Dedifferentiated amniotic fluid mesenchymal stem cell (primary cell): ENCODE measurements around the gene PDE8A.

Source experiments
- DNase-seq: peaks from one replicate; pipeline ENCODE4 v3.0.0-alpha.2; 2016; ENCODE audit errors: extremely low spot score

Gene PDE8A

DNA sequence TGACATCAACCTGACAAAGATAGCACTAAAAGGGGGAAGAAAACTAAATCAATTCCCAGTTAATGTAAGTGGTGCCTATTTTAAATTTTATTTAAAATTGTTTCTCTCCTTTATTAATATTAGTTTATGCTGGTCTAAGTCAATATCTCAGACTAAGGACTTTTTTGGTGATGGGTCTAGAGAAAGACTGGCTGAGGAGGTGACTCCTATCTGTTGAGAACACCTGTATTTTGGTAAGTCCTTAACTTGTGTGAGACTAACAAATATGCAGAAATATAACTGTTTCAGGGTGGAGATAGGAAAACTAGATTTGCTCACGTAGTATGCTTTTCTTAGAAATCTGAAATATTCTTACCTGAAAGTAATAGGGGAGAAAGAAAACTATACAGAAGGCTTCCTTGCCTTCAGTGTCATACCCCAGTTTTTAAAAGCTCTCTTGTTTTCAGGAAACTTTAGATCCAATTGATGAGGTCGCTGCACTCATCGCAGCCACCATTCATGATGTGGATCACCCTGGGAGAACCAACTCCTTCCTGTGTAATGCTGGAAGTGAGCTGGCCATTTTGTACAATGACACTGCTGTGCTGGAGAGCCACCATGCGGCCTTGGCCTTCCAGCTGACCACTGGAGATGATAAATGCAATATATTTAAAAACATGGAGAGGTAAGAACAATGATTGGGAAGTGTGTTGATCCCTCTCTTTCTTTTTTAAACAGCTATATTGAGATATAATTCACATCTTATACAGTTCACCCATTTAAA lies 138.9 kb downstream of the PDE8A start:
- DNase-seq: no peak

DNA sequence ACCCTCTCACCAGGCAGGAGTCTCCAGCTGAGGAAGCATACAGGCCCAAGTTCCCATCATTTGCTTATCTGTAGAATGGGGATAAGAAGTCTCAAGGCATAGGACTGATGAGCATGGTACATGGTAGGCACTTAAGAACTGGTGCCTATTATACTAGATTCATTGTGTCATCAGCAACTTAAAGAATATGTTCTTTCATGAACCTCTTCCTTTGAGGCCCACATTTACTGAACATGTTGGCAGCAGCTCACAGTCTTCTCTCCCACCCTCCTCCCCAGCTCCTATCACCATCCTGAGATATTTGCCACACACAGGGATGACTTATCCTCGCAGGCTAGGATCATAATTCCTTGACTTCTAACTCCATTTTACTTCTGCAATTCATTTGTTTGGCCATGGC lies 142.5 kb downstream of the PDE8A start:
- DNase-seq: no peak

DNA sequence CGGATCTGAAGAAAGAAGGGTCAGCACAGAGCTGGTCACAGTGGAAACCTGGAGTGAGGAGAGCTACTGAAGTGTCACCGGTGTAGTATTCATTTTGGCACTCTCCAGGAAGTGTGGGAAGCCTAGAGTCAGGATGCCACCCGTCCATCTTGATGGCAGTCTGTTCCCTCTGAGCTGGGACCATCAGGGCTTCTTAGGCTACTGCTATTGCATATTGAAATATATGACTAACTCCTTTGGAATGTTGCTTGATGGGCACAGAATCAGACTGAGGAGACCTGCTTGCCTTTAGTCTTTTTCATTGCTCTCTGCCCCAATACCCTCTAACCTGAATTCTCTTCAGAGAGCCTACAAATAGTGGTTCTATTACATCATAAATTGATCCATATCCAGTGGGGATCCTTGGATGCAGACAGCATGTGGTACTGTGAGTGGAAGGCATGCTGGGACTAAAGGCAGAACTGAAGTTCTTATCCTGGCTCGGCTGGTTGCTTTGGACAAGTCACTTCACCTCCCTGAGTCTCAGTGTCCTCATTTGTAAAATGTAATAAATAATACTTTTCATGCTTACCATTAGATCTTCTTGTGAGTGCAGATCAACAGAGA lies 143.5 kb downstream of the PDE8A start:
- no peak for DNase-seq

DNA sequence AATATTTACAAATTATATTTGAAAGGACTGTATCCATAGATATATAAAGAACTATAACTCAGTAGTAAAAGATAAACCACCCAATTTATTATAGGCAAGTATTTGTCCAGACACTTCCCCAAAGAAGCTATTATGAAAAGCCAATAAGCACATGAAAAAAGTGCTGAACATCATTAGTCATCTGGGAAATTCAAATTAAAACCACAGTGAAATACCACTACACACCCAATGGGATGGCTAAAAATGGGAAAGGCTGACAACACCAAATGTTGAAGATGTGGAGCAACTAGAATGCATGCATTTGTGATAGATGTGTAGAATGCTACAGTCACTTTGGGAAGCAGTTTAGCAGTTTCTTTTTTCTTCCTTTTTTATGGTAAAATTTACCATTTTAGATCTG lies 147.0 kb downstream of the PDE8A start:
- DNase-seq: no peak

DNA sequence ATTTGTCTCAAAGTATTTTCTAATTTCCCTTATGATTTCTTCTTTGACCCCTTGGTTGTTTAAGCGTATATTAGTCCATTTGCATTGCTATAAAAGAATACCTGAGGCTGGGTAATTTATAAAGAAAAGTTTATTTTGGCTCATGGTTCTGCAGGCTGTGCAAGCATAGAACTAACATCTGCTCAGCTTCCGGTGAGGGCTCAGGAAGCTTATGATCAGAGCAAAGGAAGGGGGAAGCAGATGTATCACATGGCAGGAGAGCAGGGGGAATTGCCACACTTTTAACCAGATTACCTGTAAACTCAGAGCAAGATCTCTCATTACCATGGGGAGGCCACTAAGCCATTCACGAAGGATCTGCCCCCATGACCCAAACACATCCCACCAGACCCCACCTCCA lies 148.2 kb downstream of the PDE8A start:
- no peak for DNase-seq

DNA sequence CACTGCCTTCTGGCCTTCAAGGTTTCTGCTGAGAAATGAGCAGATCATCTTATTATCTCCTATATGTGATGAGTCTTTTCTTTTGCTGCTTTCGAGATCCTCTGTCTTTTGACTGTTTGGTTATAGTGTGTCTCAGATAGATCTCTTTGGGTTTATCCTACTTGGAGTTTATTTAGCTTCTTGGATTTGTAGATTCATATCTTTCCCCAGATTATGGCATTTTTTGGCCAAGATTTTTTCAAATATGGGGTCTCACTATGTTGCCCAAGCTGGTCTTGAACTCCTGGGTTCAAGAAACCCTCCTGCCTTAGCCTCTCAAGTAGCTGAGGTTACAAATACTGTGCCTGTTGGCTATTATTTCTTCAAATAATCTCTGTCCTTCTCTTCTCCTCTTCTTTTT lies 150.3 kb downstream of the PDE8A start:
- DNase-seq: no peak

DNA sequence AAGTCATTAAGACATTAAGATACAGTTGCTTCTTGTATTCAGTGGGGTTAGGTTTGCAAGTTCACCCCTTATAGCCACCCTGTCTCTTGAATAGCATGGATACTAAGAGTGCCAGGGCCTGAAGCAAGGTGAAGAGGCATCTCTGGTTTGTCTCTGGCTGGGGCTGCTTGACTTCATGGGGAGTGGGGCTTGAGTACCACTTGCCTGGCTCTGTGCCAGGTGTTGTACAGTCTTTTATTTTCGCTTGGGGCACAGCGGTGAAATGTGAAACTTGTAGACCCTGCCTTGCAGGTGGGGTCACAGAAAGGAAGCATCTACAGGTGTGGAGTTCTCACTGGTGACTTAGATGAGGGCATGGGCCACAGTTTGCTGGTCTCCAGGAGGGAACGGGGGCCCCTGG lies 152.1 kb downstream of the PDE8A start:
- no peak for DNase-seq

DNA sequence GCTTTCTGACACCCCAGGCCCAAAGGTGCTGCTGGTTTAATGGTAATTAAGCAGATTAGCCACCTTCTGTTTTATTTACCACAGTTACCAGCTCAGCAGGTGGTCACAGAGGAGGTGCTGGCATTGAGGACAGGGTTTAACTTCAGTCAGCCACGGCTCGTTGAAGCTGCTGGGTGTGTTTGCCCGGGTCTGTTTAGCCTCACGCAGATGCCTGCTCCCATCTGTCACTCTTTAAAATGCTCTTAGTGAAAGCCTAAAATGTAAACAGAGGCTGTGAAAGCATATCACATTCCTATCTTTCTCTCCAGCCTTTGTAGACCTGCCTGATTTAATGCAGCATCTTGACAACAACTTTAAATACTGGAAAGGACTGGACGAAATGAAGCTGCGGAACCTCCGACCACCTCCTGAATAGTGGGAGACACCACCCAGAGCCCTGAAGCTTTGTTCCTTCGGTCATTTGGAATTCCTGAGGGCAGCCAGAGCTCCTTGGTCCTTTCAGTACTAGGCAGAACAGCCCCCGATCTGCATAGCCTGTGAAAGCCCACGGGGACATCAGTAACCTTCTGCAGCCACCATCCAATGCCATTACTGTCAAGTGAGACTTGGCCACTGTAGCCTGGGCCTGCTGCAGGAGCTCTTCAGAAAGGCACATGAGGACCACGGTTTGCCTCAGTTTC lies 156.0 kb downstream of the PDE8A start:
- DNase-seq: no peak

DNA sequence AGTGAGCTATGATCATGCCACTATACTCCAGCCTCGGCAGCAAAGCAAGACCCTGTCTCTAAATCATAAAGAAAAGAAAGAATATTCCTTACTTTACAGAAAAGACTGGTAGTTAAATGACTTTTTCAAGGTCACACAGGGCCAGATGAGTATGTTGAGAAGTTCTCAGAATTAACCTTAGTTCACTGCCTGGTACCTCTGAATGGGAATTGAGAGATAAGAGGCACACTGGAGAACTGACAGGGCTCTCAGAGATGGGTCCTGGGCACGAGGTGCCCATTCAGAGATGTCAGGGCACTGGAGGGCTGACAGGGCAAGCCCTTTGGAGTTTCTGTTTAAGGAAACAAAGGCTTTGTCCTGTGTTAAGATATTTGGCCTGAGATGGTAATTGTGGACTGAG lies 157.7 kb downstream of the PDE8A start:
- no peak for DNase-seq

DNA sequence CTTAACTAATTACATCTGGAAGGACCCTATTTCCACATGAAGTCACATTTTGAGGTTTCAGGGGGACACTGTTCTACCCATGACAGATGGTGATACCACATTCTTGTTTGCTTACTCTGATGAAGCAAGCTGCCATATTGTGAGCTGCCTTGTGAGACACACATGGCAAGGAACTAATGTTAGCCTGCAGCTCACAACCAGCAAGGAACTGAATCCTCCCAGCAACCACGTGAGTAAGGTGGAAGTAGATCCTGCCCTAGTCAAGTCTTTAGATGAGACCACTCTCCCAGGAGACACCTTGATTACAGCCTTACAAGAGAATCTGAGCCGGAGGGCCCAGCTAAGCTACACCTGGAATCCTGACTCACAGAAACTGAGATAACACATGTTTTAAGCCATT lies 160.1 kb downstream of the PDE8A start:
- no peak for DNase-seq

DNA sequence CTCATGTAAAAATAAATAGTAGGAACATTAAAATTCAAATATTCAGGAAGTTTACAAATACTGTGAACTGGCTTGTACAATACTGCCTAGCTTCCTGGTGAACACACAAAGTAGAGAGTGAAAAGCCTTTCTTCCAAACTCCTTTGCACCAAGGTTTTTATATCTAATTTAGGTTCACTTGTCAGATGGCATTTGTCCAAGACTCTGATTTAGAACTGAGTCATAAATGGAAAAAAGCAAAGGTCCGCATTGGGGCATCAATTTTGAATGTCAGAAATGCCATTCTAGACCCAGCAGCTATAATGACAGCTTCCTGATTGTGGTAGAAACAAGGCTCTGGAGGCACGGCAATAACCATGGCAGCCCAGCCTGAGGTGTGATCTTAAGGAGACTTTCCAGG lies 160.7 kb downstream of the PDE8A start:
- DNase-seq: no peak

DNA sequence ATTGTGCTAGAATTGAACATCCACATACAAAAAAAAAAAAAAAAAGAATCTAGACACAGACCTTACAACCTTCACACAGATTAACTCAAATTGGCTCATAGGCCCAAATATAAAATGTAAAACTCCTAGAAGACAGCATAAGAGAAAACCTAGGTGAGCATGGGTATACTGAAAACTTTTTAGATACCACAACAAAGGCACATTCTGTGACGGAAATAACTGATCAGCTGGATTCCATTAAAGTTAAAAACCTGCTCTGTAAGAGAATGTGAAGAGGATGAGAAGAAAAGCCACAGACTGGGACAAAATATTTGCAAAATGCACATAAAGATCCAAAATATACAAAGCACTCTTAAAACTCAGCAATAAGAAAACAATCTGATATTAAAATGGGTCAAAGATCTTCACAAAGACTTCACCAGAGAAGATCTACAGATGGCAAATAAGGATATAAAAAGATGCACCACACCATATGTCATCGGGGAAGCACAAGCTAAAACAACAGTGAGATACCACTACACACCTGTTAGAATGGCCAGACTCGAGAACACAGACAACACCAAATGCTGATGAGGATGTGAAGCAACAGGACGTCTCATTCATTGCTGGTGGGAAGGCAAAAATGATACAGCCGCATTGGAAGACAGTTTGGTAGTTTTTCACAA lies 167.9 kb downstream of the PDE8A start:
- no peak for DNase-seq

DNA sequence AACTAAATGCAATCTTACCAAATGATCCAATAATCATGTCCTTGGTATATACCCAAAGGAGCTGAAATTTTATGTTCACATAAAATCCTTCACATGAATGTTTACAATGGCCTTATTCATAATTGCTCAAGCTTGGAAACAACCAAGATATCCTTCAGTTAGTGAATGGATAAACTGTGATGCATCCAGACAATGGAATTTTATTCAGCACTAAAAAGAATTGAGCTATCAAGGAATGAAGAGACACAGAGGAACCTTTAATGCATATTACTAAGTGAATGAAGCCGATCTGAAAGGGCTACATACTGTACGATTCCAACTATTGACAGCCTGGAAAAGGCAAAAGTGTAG lies 168.4 kb downstream of the PDE8A start:
- DNase-seq: no peak

DNA sequence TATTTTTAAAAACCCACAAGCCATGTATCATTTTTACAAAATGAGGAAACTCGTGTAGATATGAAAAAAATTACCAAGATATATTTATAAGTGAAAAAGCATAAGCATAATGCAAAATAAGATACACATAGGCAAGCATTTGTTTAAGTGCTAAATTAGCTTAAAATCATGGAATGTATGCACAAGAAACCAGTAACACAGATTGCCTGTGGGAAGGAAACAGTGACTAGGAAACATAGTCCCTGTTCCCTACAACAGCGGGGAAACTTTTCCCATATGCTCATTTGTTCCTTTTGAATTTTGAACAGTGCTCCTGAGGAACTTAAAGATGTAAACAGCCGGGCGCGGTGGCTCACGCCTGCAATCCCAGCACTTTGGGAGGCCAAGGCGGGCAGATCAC lies 169.5 kb downstream of the PDE8A start:
- DNase-seq: no peak

DNA sequence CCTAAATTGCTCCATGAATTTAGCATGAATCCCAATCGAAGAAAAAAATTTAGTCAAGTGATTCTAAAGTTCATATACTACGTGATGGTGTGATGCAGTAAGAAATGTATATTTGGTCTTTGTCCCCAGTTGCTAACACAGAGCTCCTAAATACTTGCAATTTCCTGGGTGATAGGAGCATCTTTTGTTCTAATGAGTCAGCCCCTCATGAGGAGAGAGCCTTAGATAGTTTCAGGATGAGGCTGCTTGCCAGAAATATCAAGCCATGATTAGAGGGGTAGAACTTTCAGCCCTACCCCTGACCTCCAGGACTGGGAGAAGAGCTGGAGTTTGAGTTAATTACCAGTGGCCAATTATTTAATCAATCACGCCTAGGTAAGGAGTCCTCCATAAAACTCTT lies 170.2 kb downstream of the PDE8A start:
- no peak for DNase-seq

DNA sequence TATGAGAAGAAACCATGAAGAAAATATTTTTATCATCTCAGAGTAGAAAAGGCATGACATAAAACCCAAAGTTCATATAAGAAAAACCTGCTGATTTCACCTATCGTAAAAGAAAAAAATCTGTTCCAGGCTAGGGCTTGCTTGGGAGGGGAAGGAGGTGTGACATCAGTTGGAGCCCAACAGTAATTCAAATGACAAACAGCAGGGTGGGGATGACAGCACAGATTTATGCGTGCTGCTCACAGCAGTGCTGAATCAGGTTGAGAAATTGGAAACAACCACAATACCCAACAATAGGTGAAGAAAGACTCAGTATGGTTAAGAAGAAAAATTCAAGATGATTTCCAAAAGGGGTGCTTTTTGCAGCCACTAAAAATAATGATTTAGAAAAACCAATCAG lies 172.4 kb downstream of the PDE8A start:
- DNase-seq: no peak

DNA sequence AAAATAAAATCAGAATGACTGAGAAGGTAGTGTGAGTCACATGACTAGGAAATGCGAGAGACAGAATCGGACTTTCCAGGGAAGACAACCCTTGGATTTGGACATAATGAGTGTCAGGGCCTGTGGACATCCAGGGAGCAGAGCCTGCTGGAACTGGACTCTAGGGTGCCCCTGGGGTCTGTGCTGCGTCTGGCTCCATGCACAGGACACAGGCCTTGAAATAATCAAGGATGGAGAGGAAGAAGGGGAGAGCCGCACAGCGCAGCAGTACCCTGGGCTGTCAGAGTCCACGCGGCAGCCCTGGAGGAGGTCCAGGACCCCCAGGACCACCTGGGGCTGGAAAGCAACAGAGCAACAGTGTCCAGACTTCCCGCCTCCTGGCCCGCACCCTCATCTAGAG lies 173.7 kb downstream of the PDE8A start:
- DNase-seq: no peak

DNA sequence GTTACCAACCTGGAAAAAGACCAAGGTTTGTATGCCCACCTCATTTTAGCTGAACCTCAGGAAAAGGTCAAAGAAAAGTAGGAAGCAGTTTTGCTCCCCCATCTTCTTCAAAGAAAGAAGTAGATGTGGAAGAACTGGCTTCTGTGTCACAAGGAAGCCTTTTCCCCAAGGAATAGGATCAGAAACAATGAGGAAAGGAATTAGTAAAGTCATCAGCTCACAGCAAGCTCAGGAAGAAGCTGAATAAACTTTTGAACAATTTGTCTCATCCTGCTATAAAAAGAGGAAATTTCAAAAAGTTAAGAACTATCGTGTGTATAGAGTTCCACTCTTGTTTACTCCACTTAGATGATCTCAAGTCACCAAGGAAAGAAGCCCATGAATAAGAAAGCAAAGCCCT lies 174.2 kb downstream of the PDE8A start:
- DNase-seq: no peak

DNA sequence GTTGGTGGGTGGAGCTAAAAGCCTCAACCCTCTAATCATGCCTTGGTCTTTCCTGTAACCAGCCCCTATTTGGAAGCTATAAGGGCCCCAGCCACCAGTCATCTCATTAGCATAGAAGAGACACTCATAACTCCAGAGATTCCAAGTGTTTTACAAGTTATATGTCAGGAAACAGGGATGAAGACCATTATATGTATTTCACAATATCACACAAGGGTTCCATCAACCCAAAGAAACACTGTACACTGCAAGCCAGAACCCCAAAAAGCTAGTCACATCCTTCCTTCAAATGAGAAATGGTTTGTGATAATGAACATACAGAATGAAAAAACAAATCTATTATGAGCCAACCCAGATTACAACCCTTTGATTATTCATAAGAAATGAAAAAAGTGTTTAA lies 175.7 kb downstream of the PDE8A start:
- DNase-seq: no peak

DNA sequence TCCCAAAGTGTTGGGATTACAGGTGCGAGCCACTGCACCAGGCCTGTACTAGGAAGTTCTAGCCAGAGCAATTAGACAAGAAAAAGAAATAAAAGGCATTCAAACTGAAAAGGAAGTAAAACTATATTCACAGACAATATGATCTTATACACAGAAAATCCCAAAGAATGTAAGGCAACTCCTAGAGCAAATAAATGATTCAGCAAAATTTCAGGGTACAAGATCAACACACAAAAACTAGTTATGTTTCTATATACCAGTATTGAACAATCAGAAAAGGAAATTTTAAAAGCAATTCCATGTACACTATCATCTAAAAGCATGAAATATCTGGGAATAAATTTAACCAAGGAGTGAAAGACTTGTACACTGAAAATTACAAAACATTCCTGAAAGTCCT lies 180.6 kb downstream of the PDE8A start:
- DNase-seq: no peak

DNA sequence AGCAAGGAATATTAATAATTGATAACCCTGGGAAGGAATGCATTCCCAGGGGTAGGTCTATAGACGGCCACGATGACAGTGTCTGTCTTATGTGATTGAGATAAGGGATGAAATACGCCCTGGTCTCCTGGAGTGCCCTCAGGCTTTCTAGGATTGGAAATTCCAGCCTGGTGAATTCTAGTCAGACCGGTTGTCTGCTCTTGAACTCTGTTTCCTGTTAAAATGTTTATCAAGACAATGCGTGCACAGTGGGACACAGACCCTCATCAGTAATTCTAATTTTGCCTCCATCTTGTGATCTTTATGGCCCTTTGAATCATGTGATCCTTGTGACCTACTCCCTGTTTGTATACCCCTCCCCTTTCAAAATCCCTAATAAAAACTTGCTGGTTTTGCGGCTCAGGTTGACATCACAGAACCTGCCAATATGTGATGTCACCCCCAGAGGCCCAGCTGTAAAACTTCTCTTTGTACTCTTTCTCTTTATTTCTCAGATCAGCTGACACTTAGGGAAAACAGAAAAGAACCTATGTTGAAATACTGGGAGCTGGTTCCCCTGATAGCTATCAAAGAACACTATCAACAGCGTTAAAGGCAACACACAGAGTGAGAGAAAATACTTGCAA lies 183.3 kb downstream of the PDE8A start:
- DNase-seq: no peak

DNA sequence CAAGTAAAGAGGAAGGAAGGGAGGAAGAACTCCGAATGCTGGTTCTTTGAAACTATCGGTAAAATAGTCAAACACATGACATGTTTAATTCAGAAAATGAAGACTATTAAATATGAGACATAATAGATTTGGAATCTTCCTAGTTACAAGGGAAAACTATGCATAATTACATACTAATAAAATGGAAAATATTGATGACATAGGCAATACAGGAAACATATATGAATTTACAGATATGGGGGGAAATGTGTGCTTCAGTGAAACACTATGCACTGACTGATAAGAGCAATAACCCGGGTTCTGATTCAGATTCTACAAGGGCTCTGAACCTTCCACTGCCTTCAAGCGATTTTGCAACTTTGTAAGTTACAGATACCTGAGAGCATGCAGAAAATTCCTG lies 185.9 kb downstream of the PDE8A start:
- DNase-seq: no peak
